SW480 (cell line): Measurements from ENCODE around the gene TSEN34.
A peak's percentile ranks its signal among the peaks of the same experiment; 100 is the strongest.
"Not testable (repeated sequence)": the region's sequence is repeated elsewhere in the genome, so short reads cannot be mapped to it uniquely, and the experiment has no call there.

ENCODE experiments used
- DNase-seq: peaks from one replicate; pipeline ENCODE4 v3.0.0-alpha.2; 2016; ENCODE audit warnings: low spot score

Gene TSEN34

GRCh38 chr19:54160854-54161253 lies 30.3 kb upstream of the TSEN34 start:
- DNase-seq: no peak

GRCh38 chr19:54162241-54162805 lies 28.8 kb upstream of the TSEN34 start:
- DNase-seq: peak; percentile 91

GRCh38 chr19:54162884-54163283 lies 28.2 kb upstream of the TSEN34 start:
- DNase-seq: no peak

GRCh38 chr19:54164369-54165068 lies 26.6 kb upstream of the TSEN34 start:
- peak; percentile 69 for DNase-seq

GRCh38 chr19:54165222-54165621 lies 25.9 kb upstream of the TSEN34 start:
- no peak for DNase-seq

- DNase-seq: peak; percentile 84
Observed at GRCh38 chr19:54168174-54168917, 22.8 kb upstream of the TSEN34 start.

GRCh38 chr19:54169149-54169740 lies 21.9 kb upstream of the TSEN34 start:
- no peak for DNase-seq

GRCh38 chr19:54171736-54172431 lies 19.2 kb upstream of the TSEN34 start:
- not testable (repeated sequence) for DNase-seq

GRCh38 chr19:54172471-54173358 lies 18.4 kb upstream of the TSEN34 start, which contains the start of gene TMC4:
Gene TMC4, minus strand, starts transcription at chr19:54173160. Its CDS starts 43 bp downstream, at chr19:54173117.
- peak; percentile 96 for DNase-seq

GRCh38 chr19:54173359-54173699 lies 17.8 kb upstream of the TSEN34 start:
- DNase-seq: no peak

GRCh38 chr19:54173951-54174834 lies 16.9 kb upstream of the TSEN34 start:
- DNase-seq: no peak

- no peak for DNase-seq
Observed at GRCh38 chr19:54178581-54179261, 12.4 kb upstream of the TSEN34 start.

GRCh38 chr19:54179262-54179852 lies 11.8 kb upstream of the TSEN34 start:
- no peak for DNase-seq

GRCh38 chr19:54179921-54180461 lies 11.1 kb upstream of the TSEN34 start:
- DNase-seq: no peak

- no peak for DNase-seq
Observed at GRCh38 chr19:54180691-54181091, 10.4 kb upstream of the TSEN34 start.

GRCh38 chr19:54181894-54182293 lies 9.2 kb upstream of the TSEN34 start:
- DNase-seq: not testable (repeated sequence)

- DNase-seq: no peak
Observed at GRCh38 chr19:54183431-54183830, 7.7 kb upstream of the TSEN34 start.

- no peak for DNase-seq
Observed at GRCh38 chr19:54186351-54186750, 4.8 kb upstream of the TSEN34 start.

GRCh38 chr19:54186934-54187381 lies 4.2 kb upstream of the TSEN34 start:
- DNase-seq: no peak
